ENCODE measurements around the gene SMIM35.

GRCh38 chr11:118092907-118093571, 6.3 kb upstream of the SMIM35 start:
- TF ChIP-seq, protein P1, sequence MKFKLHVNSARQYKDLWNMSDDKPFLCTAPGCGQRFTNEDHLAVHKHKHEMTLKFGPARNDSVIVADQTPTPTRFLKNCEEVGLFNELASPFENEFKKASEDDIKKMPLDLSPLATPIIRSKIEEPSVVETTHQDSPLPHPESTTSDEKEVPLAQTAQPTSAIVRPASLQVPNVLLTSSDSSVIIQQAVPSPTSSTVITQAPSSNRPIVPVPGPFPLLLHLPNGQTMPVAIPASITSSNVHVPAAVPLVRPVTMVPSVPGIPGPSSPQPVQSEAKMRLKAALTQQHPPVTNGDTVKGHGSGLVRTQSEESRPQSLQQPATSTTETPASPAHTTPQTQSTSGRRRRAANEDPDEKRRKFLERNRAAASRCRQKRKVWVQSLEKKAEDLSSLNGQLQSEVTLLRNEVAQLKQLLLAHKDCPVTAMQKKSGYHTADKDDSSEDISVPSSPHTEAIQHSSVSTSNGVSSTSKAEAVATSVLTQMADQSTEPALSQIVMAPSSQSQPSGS (CRISPR knock-in tag; IDR thresholded peaks at IDR 0.05; ENCODE audit: borderline replicate concordance, low read depth): no peak
- TF ChIP-seq, protein P2, sequence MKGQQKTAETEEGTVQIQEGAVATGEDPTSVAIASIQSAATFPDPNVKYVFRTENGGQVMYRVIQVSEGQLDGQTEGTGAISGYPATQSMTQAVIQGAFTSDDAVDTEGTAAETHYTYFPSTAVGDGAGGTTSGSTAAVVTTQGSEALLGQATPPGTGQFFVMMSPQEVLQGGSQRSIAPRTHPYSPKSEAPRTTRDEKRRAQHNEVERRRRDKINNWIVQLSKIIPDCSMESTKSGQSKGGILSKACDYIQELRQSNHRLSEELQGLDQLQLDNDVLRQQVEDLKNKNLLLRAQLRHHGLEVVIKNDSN (CRISPR knock-in tag; IDR thresholded peaks at IDR 0.05): no peak
- no peak for TF ChIP-seq ZNF396 (CRISPR knock-in tag; IDR thresholded peaks at IDR 0.05; ENCODE audit: borderline replicate concordance)
- no peak for TF ChIP-seq CTCF (IDR thresholded peaks at IDR 0.05)
- TF ChIP-seq MAX (CRISPR knock-in tag; IDR thresholded peaks at IDR 0.05): no peak
- no peak for TF ChIP-seq SP1 (CRISPR knock-in tag; conservative IDR thresholded peaks at IDR 0.05)
- no peak for TF ChIP-seq TP53 (CRISPR knock-in tag; IDR thresholded peaks at IDR 0.05)
- no peak for TF ChIP-seq HMGXB4 (CRISPR knock-in tag; IDR thresholded peaks at IDR 0.05)
- TF ChIP-seq ESRRA (CRISPR knock-in tag; IDR thresholded peaks at IDR 0.05; ENCODE audit: borderline replicate concordance): no peak
